Activated naive CD4-positive, alpha-beta T cell treated with anti-CD3 and anti-CD28 coated beads for 36 hours (primary cell): ENCODE results near the gene DENND1A. TPM values are rescaled to one million over a fixed set of nuclear protein-coding genes. Genes with fewer than 3 reads are reported as not detected.

Experiments used
- CTCF ChIA-PET: fragments of 350-600 bp; sonication (Branson Sonifier 250); formaldehyde crosslinking; loops from one replicate; lab custom pipeline; 2021; ENCODE audit warnings: antibody characterized with exemption; lab: Charles Lee
- DNase-seq: peaks from one replicate; pipeline ENCODE4 v3.0.0-alpha.2; 2020
- H3K27ac Mint-ChIP-seq: one replicate; pipeline ENCODE4 v1.8.0; 2021; ENCODE audit warnings: mild to moderate bottlenecking, mixed read lengths
- H3K27me3 Mint-ChIP-seq: one replicate; pipeline ENCODE4 v1.8.0; 2021; ENCODE audit warnings: low read depth, mixed read lengths
- H3K36me3 Mint-ChIP-seq: one replicate; pipeline ENCODE4 v1.8.0; 2021; ENCODE audit warnings: low read depth, mixed read lengths
- H3K4me1 Mint-ChIP-seq: one replicate; pipeline ENCODE4 v1.8.0; 2021; ENCODE audit warnings: low read depth, mixed read lengths
- H3K4me3 Mint-ChIP-seq: one replicate; pipeline ENCODE4 v1.8.0; 2021; ENCODE audit warnings: mild to moderate bottlenecking, moderate library complexity, mixed read lengths
- H3K9me3 Mint-ChIP-seq: one replicate; pipeline ENCODE4 v1.8.0; 2021; ENCODE audit warnings: mixed read lengths
- intact Hi-C: fragments of 100-400 bp; cut with micrococcal nuclease; formaldehyde crosslinking; loops from one replicate; pipeline ENCODE4 v1.15.1; 2023
- total RNA-seq, 2 experiments: library from RNA; stranded (reverse); gene quantifications; one replicate each; pipeline ENCODE4 v1.2.3, GENCODE V29; 2021

Gene DENND1A
- total RNA-seq, 2 experiments from 2014 or later: 28.4 to 29.6 TPM

GRCh38 chr9:123368536-123369153 lies 561.3 kb downstream of the DENND1A start:
- Mint-ChIP-seq H3K36me3 (no peaks in the 10 kb centered on the region), H3K27me3 (peaks cover 31% of the 10 kb centered on the region), H3K4me1 (peaks cover 4% of the 10 kb centered on the region), H3K27ac (no peak overlapping the region), H3K4me3 (no peak overlapping the region), H3K9me3 (no peaks in the 10 kb centered on the region)
- CTCF ChIA-PET: no interaction called here
- DNase-seq: no peak
- intact Hi-C loops: no loop called here

- no peak overlapping the region for H3K4me3 Mint-ChIP-seq
- peaks cover 31% of the 10 kb centered on the region for H3K27me3 Mint-ChIP-seq
- H3K27ac Mint-ChIP-seq: no peak overlapping the region
Measured at GRCh38 chr9:123368023-123368422, 561.9 kb downstream of the DENND1A start.

GRCh38 chr9:123365881-123366528 lies 563.9 kb downstream of the DENND1A start:
- intact Hi-C loops: no loop called here
- H3K9me3 Mint-ChIP-seq: no peaks in the 10 kb centered on the region
- no peaks in the 10 kb centered on the region for H3K4me1 Mint-ChIP-seq
- H3K27me3 Mint-ChIP-seq: peaks cover 15% of the 10 kb centered on the region
- H3K27ac Mint-ChIP-seq: no peak overlapping the region
- no peak for DNase-seq
- no peaks in the 10 kb centered on the region for H3K36me3 Mint-ChIP-seq
- no peak overlapping the region for H3K4me3 Mint-ChIP-seq
- CTCF ChIA-PET: interaction anchor here (0.8 to 1.1 kb wide), 2 partner anchors 12 to 36 kb away, joined by 3 read pairs; no protein-coding TSS in a partner anchor

More at GRCh38 chr9:123368023-123368422, 561.9 kb downstream of the DENND1A start:
- Mint-ChIP-seq H3K9me3 (no peaks in the 10 kb centered on the region), H3K4me1 (peaks cover 4% of the 10 kb centered on the region), H3K36me3 (no peaks in the 10 kb centered on the region)
- DNase-seq: no peak
- intact Hi-C loops: no loop called here
- CTCF ChIA-PET: no interaction called here

- CTCF ChIA-PET: interaction anchor here (1.1 kb wide), 1 partner anchor 11 kb away, joined by 3 read pairs; no protein-coding TSS in a partner anchor
- Mint-ChIP-seq H3K27ac (no peak overlapping the region), H3K9me3 (no peaks in the 10 kb centered on the region), H3K27me3 (peaks cover 15% of the 10 kb centered on the region), H3K4me3 (no peak overlapping the region), H3K4me1 (no peaks in the 10 kb centered on the region), H3K36me3 (no peaks in the 10 kb centered on the region)
- no peak for DNase-seq
- intact Hi-C loops: no loop called here
Measured at GRCh38 chr9:123365287-123365880, 564.5 kb downstream of the DENND1A start.

- intact Hi-C loops: no loop called here
Measured at GRCh38 chr9:123364241-123364824, 565.6 kb downstream of the DENND1A start.

GRCh38 chr9:123362856-123363255 lies 567.1 kb downstream of the DENND1A start:
- no peak for DNase-seq
- Mint-ChIP-seq H3K36me3 (no peaks in the 10 kb centered on the region), H3K4me1 (peaks cover 3% of the 10 kb centered on the region), H3K4me3 (no peak overlapping the region), H3K27me3 (peaks cover 4% of the 10 kb centered on the region), H3K9me3 (no peaks in the 10 kb centered on the region), H3K27ac (no peak overlapping the region)
- intact Hi-C loops: no loop called here
- CTCF ChIA-PET: interaction anchor here (1.8 kb wide), 1 partner anchor 8 kb away, joined by 8 read pairs; no protein-coding TSS in a partner anchor

More at GRCh38 chr9:123364241-123364824, 565.6 kb downstream of the DENND1A start:
- Mint-ChIP-seq H3K36me3 (no peaks in the 10 kb centered on the region), H3K4me3 (no peak overlapping the region), H3K27me3 (peaks cover 8% of the 10 kb centered on the region), H3K9me3 (no peaks in the 10 kb centered on the region), H3K27ac (no peak overlapping the region), H3K4me1 (peaks cover 3% of the 10 kb centered on the region)
- DNase-seq: no peak
- CTCF ChIA-PET: interaction anchor here (1.8 kb wide), 1 partner anchor 10 kb away, joined by 8 read pairs; no protein-coding TSS in a partner anchor

GRCh38 chr9:123361731-123362510 lies 568.0 kb downstream of the DENND1A start:
- H3K27ac Mint-ChIP-seq: no peak overlapping the region
- H3K9me3 Mint-ChIP-seq: no peaks in the 10 kb centered on the region
- H3K4me3 Mint-ChIP-seq: no peak overlapping the region
- peaks cover 3% of the 10 kb centered on the region for H3K4me1 Mint-ChIP-seq
- CTCF ChIA-PET: interaction anchor here (0.7 to 1.3 kb wide), 3 partner anchors 10 to 24 kb away, joined by 3 read pairs; no protein-coding TSS in a partner anchor
- no peak for DNase-seq
- H3K27me3 Mint-ChIP-seq: peaks cover 4% of the 10 kb centered on the region
- intact Hi-C loops: no loop called here
- no peaks in the 10 kb centered on the region for H3K36me3 Mint-ChIP-seq

GRCh38 chr9:123361086-123361730 lies 568.7 kb downstream of the DENND1A start:
- Mint-ChIP-seq H3K27me3 (peaks cover 4% of the 10 kb centered on the region), H3K27ac (no peak overlapping the region), H3K4me3 (no peak overlapping the region), H3K4me1 (peaks cover 3% of the 10 kb centered on the region), H3K36me3 (no peaks in the 10 kb centered on the region), H3K9me3 (no peaks in the 10 kb centered on the region)
- CTCF ChIA-PET: interaction anchor here (0.7 to 1.3 kb wide), 3 partner anchors 9 to 25 kb away, joined by 3 read pairs; no protein-coding TSS in a partner anchor
- no peak for DNase-seq
- intact Hi-C loops: no loop called here

- CTCF ChIA-PET: interaction anchor here (1.0 to 2.3 kb wide), 3 partner anchors 11 to 279 kb away, joined by 3 to 10 read pairs (median 5); no protein-coding TSS in a partner anchor
- Mint-ChIP-seq H3K4me3 (no peak overlapping the region), H3K27ac (no peak overlapping the region)
Measured at GRCh38 chr9:123360161-123361085, 569.5 kb downstream of the DENND1A start.

GRCh38 chr9:123359546-123359945 lies 570.4 kb downstream of the DENND1A start:
- no peak for DNase-seq
- no peaks in the 10 kb centered on the region for H3K36me3 Mint-ChIP-seq
- H3K9me3 Mint-ChIP-seq: no peaks in the 10 kb centered on the region
- no peaks in the 10 kb centered on the region for H3K27me3 Mint-ChIP-seq
- no peak overlapping the region for H3K4me3 Mint-ChIP-seq
- peaks cover 3% of the 10 kb centered on the region for H3K4me1 Mint-ChIP-seq
- intact Hi-C loops: no loop called here
- CTCF ChIA-PET: interaction anchor here (1.0 to 2.3 kb wide), 3 partner anchors 10 to 278 kb away, joined by 3 to 10 read pairs (median 5); no protein-coding TSS in a partner anchor
- H3K27ac Mint-ChIP-seq: no peak overlapping the region

More at GRCh38 chr9:123360161-123361085, 569.5 kb downstream of the DENND1A start:
- peaks cover 3% of the 10 kb centered on the region for H3K4me1 Mint-ChIP-seq
- H3K27me3 Mint-ChIP-seq: peaks cover 2% of the 10 kb centered on the region
- no peaks in the 10 kb centered on the region for H3K9me3 Mint-ChIP-seq
- no peaks in the 10 kb centered on the region for H3K36me3 Mint-ChIP-seq
- peak; percentile 38 for DNase-seq
- intact Hi-C loops: no loop called here
